GM12875 (cell line): ENCODE measurements around the gene ZDHHC17.

Experiments used
- H3K4me3 ChIP-seq: one replicate; pipeline ENCODE4 v1.5.1; 2011; ENCODE audit warnings: low read depth, low read length, control low read depth
- TF ChIP-seq, protein P1 (sequence below): IDR thresholded peaks from 2 replicates; pipeline ENCODE4 v1.5.1; 2011; ENCODE audit warnings: low read depth, mild to moderate bottlenecking, control low read depth, inconsistent platforms, low read length, moderate library complexity, borderline replicate concordance; ENCODE audit not compliant: insufficient read depth

The ZDHHC17 gene

DNA sequence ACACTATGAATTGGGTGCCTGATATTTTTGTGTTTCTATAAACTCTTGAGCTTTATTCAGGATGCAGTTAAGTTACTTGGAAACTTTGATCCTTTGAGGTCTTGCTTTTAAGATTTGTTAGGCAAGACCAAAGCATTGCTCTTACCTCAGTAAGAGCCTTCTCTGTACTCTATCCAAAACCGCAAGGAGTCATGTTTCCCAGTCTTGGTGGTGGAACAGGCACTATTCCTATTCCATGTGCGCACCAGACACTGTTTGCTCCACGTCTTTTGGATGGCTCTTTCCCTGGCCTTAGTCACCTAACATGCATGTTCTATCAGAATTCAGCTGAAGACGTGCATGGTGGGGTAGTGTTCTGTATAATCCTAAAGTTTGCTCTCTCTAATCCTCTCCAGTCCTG is 91.4 kb downstream of the ZDHHC17 start:
- no peak overlapping the region for H3K4me3 ChIP-seq
- TF ChIP-seq, protein P1, sequence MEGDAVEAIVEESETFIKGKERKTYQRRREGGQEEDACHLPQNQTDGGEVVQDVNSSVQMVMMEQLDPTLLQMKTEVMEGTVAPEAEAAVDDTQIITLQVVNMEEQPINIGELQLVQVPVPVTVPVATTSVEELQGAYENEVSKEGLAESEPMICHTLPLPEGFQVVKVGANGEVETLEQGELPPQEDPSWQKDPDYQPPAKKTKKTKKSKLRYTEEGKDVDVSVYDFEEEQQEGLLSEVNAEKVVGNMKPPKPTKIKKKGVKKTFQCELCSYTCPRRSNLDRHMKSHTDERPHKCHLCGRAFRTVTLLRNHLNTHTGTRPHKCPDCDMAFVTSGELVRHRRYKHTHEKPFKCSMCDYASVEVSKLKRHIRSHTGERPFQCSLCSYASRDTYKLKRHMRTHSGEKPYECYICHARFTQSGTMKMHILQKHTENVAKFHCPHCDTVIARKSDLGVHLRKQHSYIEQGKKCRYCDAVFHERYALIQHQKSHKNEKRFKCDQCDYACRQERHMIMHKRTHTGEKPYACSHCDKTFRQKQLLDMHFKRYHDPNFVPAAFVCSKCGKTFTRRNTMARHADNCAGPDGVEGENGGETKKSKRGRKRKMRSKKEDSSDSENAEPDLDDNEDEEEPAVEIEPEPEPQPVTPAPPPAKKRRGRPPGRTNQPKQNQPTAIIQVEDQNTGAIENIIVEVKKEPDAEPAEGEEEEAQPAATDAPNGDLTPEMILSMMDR = no peak

DNA sequence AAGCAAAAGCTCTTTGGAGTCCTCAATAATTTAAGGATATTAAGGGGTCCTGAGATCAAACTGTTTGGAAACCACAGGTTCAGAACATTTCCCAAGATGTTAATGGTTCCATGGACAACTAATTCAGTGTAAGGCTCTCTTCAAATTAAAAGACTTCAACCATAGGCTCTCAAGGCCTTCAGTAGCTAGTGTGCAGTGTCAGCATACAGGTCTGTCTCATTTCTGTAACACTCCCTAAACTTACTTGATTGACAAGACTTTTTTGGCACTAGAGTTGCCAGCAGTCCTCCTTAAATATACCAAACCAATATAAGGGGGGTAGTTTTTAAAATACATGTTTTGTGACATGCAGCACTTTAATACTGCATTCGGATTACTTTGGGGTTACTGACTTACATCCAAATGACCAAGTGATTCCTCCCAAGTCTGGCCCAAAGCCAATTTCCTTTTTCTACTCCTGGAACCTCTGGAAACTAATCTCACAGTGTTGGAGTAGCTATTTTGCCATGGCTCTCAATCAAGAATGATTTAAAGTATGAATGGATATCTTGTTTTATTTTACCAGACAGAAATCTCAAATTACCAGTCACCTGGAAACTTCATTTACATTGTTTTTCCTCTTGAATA is 92.2 kb downstream of the ZDHHC17 start:
- TF ChIP-seq, protein P1 = no peak
- H3K4me3 ChIP-seq = no peak overlapping the region

DNA sequence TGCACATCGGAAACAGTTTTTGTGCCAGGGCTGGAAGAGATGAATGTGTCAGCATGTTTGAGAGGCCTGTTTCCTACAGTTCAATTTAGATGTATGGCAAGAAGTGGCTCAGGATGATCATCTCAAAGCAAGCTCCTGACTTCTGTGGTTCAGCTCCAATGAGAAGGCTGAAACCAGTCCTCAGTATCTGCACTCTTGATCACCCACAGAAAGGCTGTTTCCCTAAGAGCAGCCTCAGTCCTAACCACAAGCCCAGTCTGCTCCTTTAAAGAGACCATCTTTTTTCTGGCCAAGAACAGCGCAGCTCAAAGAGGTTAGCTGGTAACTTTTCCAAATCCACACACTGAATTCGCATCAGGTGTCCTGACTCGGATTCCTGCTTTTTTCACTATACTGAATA is 95.7 kb downstream of the ZDHHC17 start:
- TF ChIP-seq, protein P1 = no peak
- no peak overlapping the region for H3K4me3 ChIP-seq

GRCh38 chr12:76860256-76860655 is 96.3 kb downstream of the ZDHHC17 start:
- no peak overlapping the region for H3K4me3 ChIP-seq
- TF ChIP-seq, protein P1 = no peak

DNA sequence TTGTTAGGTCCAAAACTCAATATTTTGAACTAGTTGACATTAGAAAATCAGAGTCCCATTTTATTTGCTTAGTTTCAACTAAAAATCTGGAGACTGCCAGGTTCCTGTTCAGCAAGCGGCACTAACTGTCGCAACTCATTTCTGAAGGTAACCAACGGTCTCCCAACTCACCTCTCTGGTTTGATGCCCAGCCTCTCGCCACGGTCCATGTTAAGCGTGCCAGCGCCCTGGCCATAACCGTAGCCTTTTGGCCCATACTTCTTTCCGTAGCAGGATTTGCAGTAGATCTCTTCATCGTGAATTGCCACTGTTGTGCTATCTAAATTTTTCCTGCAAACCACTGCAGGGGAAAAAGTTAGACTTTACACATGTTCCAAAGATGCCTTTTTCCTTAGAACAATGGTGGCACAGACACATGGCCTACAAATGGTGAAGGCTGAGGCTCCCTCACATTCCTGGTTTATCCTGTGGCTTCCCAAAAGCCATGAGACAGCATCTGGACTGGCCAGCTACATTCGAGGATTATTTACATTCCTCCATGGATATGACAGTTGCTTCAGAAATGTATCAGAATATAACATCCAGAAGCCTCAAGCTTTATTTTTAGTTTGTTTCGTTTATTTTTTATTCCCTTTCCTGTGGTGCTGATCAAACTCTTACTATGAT is 99.2 kb downstream of the ZDHHC17 start:
- no peak overlapping the region for H3K4me3 ChIP-seq
- TF ChIP-seq, protein P1 = no peak

GRCh38 chr12:76863837-76864236 is 99.9 kb downstream of the ZDHHC17 start:
- no peak overlapping the region for H3K4me3 ChIP-seq
- TF ChIP-seq, protein P1 = no peak

DNA sequence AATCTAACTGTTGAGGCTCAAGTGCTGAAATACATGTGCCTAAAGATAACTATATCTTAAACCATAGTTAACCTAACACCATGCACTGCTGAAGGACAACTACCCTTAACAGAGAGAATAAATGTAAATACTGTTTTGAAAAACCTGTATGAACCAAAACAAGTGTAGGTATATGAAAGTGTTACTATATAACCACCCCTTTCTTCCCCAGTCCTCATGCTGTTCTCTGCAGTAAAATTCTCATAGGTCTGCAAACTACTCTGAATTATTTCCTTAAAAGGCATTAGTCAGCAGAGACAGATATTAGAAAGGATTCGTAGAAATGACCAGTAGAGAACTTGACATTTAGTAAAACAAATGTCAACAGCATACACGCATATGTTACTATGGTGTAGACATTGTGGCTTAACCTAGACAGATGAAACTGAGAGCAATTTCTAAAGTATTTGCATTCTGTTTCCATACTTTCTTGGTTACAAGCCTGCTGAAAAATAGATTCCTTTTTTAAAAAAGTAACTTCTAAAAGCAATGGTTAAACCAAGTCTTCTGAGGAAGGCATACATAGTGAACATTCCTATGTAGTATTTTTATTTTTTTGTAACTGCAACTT is 101.0 kb downstream of the ZDHHC17 start:
- H3K4me3 ChIP-seq = no peak overlapping the region

More for the DNA sequence above, 101.0 kb downstream of the ZDHHC17 start:
- TF ChIP-seq, protein P1 = no peak
